RWPE2 (cell line): Measurements from ENCODE around the gene FAM3D.

Source experiments
- ATAC-seq: fragments of 200-7000 bp; cut with Tn5 transposase; 3 replicates; pipeline ENCODE4 v1.9.1; 2021; ENCODE audit warnings: low read depth
- DNase-seq: peaks from one replicate; pipeline ENCODE4 v3.0.0-alpha.2; 2020; ENCODE audit warnings: low spot score
- H3K27ac ChIP-seq: fragments of 450-650 bp; 2 replicates; pipeline ENCODE4 v1.5.1; 2017; ENCODE audit warnings: mild to moderate bottlenecking; ENCODE audit not compliant: poor library complexity, severe bottlenecking
- H3K27me3 ChIP-seq: fragments of 250-450 bp; sonication (Bioruptor Pico); 2 replicates; pipeline ENCODE4 v1.5.1; 2021; ENCODE audit warnings: mild to moderate bottlenecking, moderate library complexity; ENCODE audit not compliant: insufficient read depth, poor library complexity, severe bottlenecking
- H3K36me3 ChIP-seq: fragments of 250-450 bp; sonication (Bioruptor Pico); 2 replicates; pipeline ENCODE4 v1.5.1; 2020; ENCODE audit warnings: low read depth, mild to moderate bottlenecking, moderate library complexity
- H3K4me1 ChIP-seq: fragments of 250-450 bp; sonication (Bioruptor Pico); 2 replicates; pipeline ENCODE4 v1.5.1; 2021; ENCODE audit warnings: mild to moderate bottlenecking, moderate library complexity; ENCODE audit not compliant: insufficient read depth, poor library complexity, severe bottlenecking
- H3K4me3 ChIP-seq: fragments of 250-450 bp; sonication (Bioruptor Pico); 2 replicates; pipeline ENCODE4 v1.5.1; 2021; ENCODE audit warnings: mild to moderate bottlenecking, moderate library complexity; ENCODE audit not compliant: severe bottlenecking
- H3K9me3 ChIP-seq: fragments of 250-450 bp; sonication (Bioruptor Pico); 2 replicates; pipeline ENCODE4 v1.5.1; 2021; ENCODE audit warnings: mild to moderate bottlenecking, moderate library complexity; ENCODE audit not compliant: severe bottlenecking
- CTCF ChIP-seq: fragments of 450-650 bp; IDR thresholded peaks from one replicate; pipeline ENCODE4 v1.5.1; 2017; ENCODE audit warnings: mild to moderate bottlenecking, moderate library complexity; ENCODE audit not compliant: poor library complexity, severe bottlenecking

FAM3D gene

GRCh38 chr3:58630076-58630709 is 36.4 kb downstream of the FAM3D start:
- H3K36me3 ChIP-seq = no peaks in the 10 kb centered on the region
- no peaks in the 10 kb centered on the region for H3K4me1 ChIP-seq
- no peaks in the 10 kb centered on the region for H3K9me3 ChIP-seq
- no peak overlapping the region for H3K27ac ChIP-seq
- no peak overlapping the region for H3K4me3 ChIP-seq
- DNase-seq (no peak), ATAC-seq (peak; percentile 60)
- H3K27me3 ChIP-seq = no peaks in the 10 kb centered on the region
- peak; percentile 88 for TF ChIP-seq CTCF

GRCh38 chr3:58629629-58630028 is 36.9 kb downstream of the FAM3D start:
- no peaks in the 10 kb centered on the region for H3K9me3 ChIP-seq
- ATAC-seq (no peak), DNase-seq (no peak)
- H3K4me3 ChIP-seq = no peak overlapping the region
- no peaks in the 10 kb centered on the region for H3K36me3 ChIP-seq
- H3K27ac ChIP-seq = no peak overlapping the region
- H3K4me1 ChIP-seq = no peaks in the 10 kb centered on the region
- TF ChIP-seq CTCF = no peak
- no peaks in the 10 kb centered on the region for H3K27me3 ChIP-seq

GRCh38 chr3:58628823-58629562 is 37.6 kb downstream of the FAM3D start:
- Histone ChIP-seq H3K4me3 (no peak overlapping the region), H3K4me1 (no peaks in the 10 kb centered on the region), H3K27ac (no peak overlapping the region), H3K9me3 (no peaks in the 10 kb centered on the region), H3K27me3 (no peaks in the 10 kb centered on the region), H3K36me3 (no peaks in the 10 kb centered on the region)
- no peak for TF ChIP-seq CTCF
- DNase-seq = no peak
- no peak for ATAC-seq

GRCh38 chr3:58627941-58628340 is 38.6 kb downstream of the FAM3D start:
- no peaks in the 10 kb centered on the region for H3K9me3 ChIP-seq
- no peak for TF ChIP-seq CTCF
- no peaks in the 10 kb centered on the region for H3K4me1 ChIP-seq
- no peak overlapping the region for H3K4me3 ChIP-seq
- H3K36me3 ChIP-seq = no peaks in the 10 kb centered on the region
- H3K27me3 ChIP-seq = no peaks in the 10 kb centered on the region
- ATAC-seq (no peak), DNase-seq (no peak)
- H3K27ac ChIP-seq = no peak overlapping the region

- Histone ChIP-seq H3K36me3 (no peaks in the 10 kb centered on the region), H3K4me1 (no peaks in the 10 kb centered on the region), H3K9me3 (no peaks in the 10 kb centered on the region), H3K27ac (no peak overlapping the region), H3K27me3 (no peaks in the 10 kb centered on the region), H3K4me3 (no peak overlapping the region)
- no peak for DNase-seq
- ATAC-seq = no peak
- TF ChIP-seq CTCF = no peak
Measured at GRCh38 chr3:58627570-58627885, 39.0 kb downstream of the FAM3D start.
